22Rv1 (cell line): ENCODE measurements around the gene GFOD1.

ENCODE experiments used
- H3K27ac ChIP-seq: fragments of 450-650 bp; 2 replicates; pipeline ENCODE4 v1.5.1; 2017
- CTCF ChIP-seq: fragments of 450-650 bp; IDR thresholded peaks from 2 replicates; pipeline ENCODE4 v1.5.1; 2017; ENCODE audit warnings: mild to moderate bottlenecking
- ZFX ChIP-seq: fragments of 450-650 bp; IDR thresholded peaks from 2 replicates; pipeline ENCODE4 v1.6.1; 2017; ENCODE audit warnings: antibody characterized with exemption, borderline replicate concordance

GFOD1 gene

GRCh38 chr6:13373488-13373886 is 113.9 kb downstream of the GFOD1 start:
- TF ChIP-seq ZFX, result no peak
- TF ChIP-seq CTCF, result no peak
- H3K27ac ChIP-seq, result no peak overlapping the region

- TF ChIP-seq CTCF (no peak), ZFX (no peak)
- no peak overlapping the region for H3K27ac ChIP-seq
Observed at GRCh38 chr6:13372688-13373487, 114.5 kb downstream of the GFOD1 start.

DNA sequence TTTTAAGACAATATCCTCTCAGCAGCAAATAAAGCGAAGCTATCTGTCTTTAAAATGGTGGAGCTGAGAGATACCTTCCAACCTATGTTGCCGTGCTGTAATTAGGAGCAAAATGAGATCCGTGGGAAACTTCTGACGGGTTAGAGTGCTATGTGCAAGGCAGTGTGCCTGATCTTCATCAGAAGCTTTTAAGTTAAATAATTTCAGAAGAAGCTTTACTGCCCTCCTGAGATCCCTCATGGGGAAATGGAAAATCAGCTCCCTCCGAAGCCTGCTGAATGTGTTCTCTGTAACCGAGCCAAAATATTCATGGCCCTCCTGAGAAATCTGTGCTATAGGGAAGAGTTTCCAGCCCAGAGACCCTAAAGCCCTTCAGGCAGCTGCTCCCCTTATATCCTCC is 115.3 kb downstream of the GFOD1 start:
- TF ChIP-seq CTCF (no peak), ZFX (no peak)

GRCh38 chr6:13371421-13372072 is 115.9 kb downstream of the GFOD1 start:
- H3K27ac ChIP-seq, result no peak overlapping the region
- TF ChIP-seq CTCF (no peak), ZFX (no peak)

More for the DNA sequence above, 115.3 kb downstream of the GFOD1 start:
- H3K27ac ChIP-seq, result no peak overlapping the region

- TF ChIP-seq CTCF, result no peak
- no peak for TF ChIP-seq ZFX
- H3K27ac ChIP-seq, result no peak overlapping the region
Observed at GRCh38 chr6:13370623-13371022, 116.8 kb downstream of the GFOD1 start.

DNA sequence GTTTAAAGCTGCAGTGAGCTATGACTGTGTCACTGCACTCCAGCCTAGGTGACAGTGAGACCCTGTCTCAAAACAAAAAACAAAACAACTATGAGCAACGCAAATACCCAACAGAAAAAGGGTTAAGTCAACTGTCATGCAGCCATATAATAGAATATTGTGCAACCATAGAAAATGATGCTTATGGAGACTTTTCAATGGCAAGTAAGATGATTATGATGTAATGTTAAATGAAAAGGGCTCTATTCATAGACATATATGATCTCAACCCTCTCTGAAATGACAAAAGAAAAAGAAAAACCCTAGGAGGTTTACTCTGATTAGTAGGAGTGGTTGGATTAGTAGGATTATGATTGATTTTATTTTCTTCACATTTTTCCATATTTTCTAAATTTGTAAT is 117.8 kb downstream of the GFOD1 start:
- TF ChIP-seq ZFX, result no peak

DNA sequence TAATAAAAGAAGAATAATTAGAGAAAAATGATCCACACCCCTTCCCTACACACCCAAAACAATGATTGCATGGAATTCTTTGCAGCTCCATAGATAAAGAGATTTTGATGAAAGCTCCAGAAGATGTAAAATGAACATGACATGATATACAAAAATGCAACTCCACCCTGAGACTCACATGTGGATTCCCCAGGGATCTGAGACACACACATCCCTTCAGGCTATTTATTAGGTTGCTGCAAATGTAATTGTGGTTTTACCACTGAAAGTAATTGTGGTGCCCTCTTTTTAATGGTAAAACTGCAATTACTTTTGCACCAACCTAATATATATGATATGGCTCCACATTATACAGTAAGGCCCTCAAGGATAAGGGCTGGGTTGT is 118.7 kb downstream of the GFOD1 start:
- TF ChIP-seq ZFX (no peak), CTCF (no peak)
- H3K27ac ChIP-seq, result no peak overlapping the region

More for the DNA sequence above, 117.8 kb downstream of the GFOD1 start:
- no peak overlapping the region for H3K27ac ChIP-seq
